ENCODE measurements around the gene MANSC1. TPM values are rescaled to one million over a fixed set of nuclear protein-coding genes. Genes with fewer than 3 reads are reported as not detected.

MANSC1 gene
- total RNA-seq (56.5 and 65.0 TPM in 2 replicates), polyA plus RNA-seq (24.8 and 37.0 TPM in 2 replicates), polyA minus RNA-seq (21.6 and 31.3 TPM in 2 replicates), Bru-seq, nascent RNA (percentile 75 among the genes with signal in this experiment), BruChase-seq, experiment 1, labeled RNA remaining after a 6-hour chase (percentile 78 among the genes with signal in this experiment), BruChase-seq, experiment 2, labeled RNA remaining after a 2-hour chase (percentile 71 among the genes with signal in this experiment)
- polyA plus RNA-seq (2011; cell fraction: cytosol; rRNA removed): 32.6 and 38.9 TPM in 2 replicates
- 14.0 and 17.6 TPM in 2 replicates for polyA plus RNA-seq (2011; cell fraction: nucleus; rRNA removed)
- polyA plus RNA-seq (2012): 48.0 and 52.3 TPM in 2 replicates
- 1.0 TPM for polyA minus RNA-seq (2011; cell fraction: cytosol; rRNA and poly(A)+ RNA removed)
- 7.9 and 9.4 TPM in 2 replicates for polyA minus RNA-seq (2011; cell fraction: nucleus; rRNA and poly(A)+ RNA removed)
- long read RNA-seq, full-length matches to known transcripts: 102 of 122 reads
- long read RNA-seq, partial matches to known transcripts: 2 of 122 reads
- long read RNA-seq, other reads (novel, unspliced or antisense): 18 of 122 reads

GRCh38 chr12:12349711-12350665 lies at the start of gene MANSC1:
Gene MANSC1, minus strand, starts transcription at chr12:12350242. Its CDS starts 6,928 bp downstream, at chr12:12343314.
- H3K4me2 ChIP-seq (ENCODE audit: insufficient read depth, low read length): peak within 1 kb of the TSS; percentile 45
- intact Hi-C loops (cut with micrococcal nuclease) (no loop called here), dilution Hi-C loops (cut with MboI; ENCODE audit: extremely low pct_ligation_motif_present, low sequenced_read_pairs) (loop anchor here (25.0 kb wide), 1 partner anchor 263 kb away; no protein-coding TSS in a partner anchor)
- BruUV-seq (replicated peaks): no TSS peak
- no peaks in the 10 kb centered on the region for H3K36me3 ChIP-seq (ENCODE audit: control insufficient read depth in 2 of 2, extremely low read depth in 1 of 2, insufficient read depth in 2 of 2, low read length in 2 of 2)
- H3K27me3 ChIP-seq (ENCODE audit: control insufficient read depth in 2 of 2, insufficient read depth in 2 of 2, low read length in 2 of 2): no peaks in the 10 kb centered on the region
- no peaks in the 10 kb centered on the region for H4K20me1 ChIP-seq (replicated peaks; ENCODE audit: control insufficient read depth, extremely low read depth, insufficient read depth, low read length)
- no peak within 1 kb of the TSS for H3K27ac ChIP-seq (ENCODE audit: insufficient read depth, low read depth, low read length)
- TF ChIP-seq POLR2AphosphoS5 (IDR thresholded peaks at IDR 0.05; ENCODE audit: insufficient read depth, low read depth, low read length): peak; percentile 76
- TF ChIP-seq POLR2A (IDR thresholded peaks at IDR 0.05; ENCODE audit: low read depth, low read length): no peak
- peak; percentile 38 for TF ChIP-seq MYC (IDR thresholded peaks at IDR 0.05; ENCODE audit: low read depth, low read length)
- no peak for TF ChIP-seq FOS (IDR thresholded peaks at IDR 0.05; ENCODE audit: borderline replicate concordance, insufficient read depth, low read length)
- TF ChIP-seq CTCF (IDR thresholded peaks at IDR 0.05; ENCODE audit: extremely low read depth in 1 of 2, insufficient read depth in 1 of 2, low read depth in 1 of 2, low read length in 2 of 2): peak; percentile 34 to 52
- TF ChIP-seq MAX (IDR thresholded peaks at IDR 0.05; ENCODE audit: insufficient read depth, insufficient read length): no peak
- no peak for TF ChIP-seq EZH2 (IDR thresholded peaks at IDR 0.05; ENCODE audit: borderline replicate concordance, low read depth, low read length, severe bottlenecking)
- peaks cover 7% of the 10 kb centered on the region for H3K4me1 ChIP-seq (ENCODE audit: control insufficient read depth, extremely low read depth, insufficient read depth, low read length)
- no peaks in the 10 kb centered on the region for H3K9me3 ChIP-seq (replicated peaks; ENCODE audit: control insufficient read depth, insufficient read depth, low read length)
- FAIRE-seq (peak; percentile 53), DNase-seq (ENCODE audit: low read depth, low spot score) (peak; percentile 64)
- H3K9me1 ChIP-seq (replicated peaks; ENCODE audit: control insufficient read depth, extremely low read depth, insufficient read depth, low read length): no peaks in the 10 kb centered on the region
- CTCF ChIA-PET: interaction anchor here (0.7 to 2.8 kb wide), 12 partner anchors 8 to 267 kb away, joined by 3 to 26 read pairs (median 4); no protein-coding TSS in a partner anchor
- POLR2A ChIA-PET: interaction anchor here (0.6 to 1.5 kb wide), 3 partner anchors 11 to 83 kb away, joined by 3 to 6 read pairs (median 6); partner anchors contain the start of gene LRP6
- H3K79me2 ChIP-seq (ENCODE audit: control insufficient read depth, insufficient read depth, low read length): no peaks in the 10 kb centered on the region
- peak within 1 kb of the TSS; percentile 79 for H2AFZ ChIP-seq (ENCODE audit: low read depth, low read length)
- peak within 1 kb of the TSS; percentile 12 for H3K9ac ChIP-seq (replicated peaks; ENCODE audit: extremely low read depth, insufficient read depth, low read length)
- H3K4me3 ChIP-seq (replicated peaks in 1 of 3; ENCODE audit: insufficient read depth in 1 of 3, low read depth in 1 of 3, low read length in 3 of 3): peak within 1 kb of the TSS; percentile 42 to 76 (median 46)

Measured in endothelial cell of umbilical vein (primary cell).